ENCODE results near the gene NOSIP. TPM values are rescaled to one million over a fixed set of nuclear protein-coding genes. Genes with fewer than 3 reads are reported as not detected.

The NOSIP gene
- total RNA-seq, 1 donor from 2014 or later, result 62.0 TPM

DNA sequence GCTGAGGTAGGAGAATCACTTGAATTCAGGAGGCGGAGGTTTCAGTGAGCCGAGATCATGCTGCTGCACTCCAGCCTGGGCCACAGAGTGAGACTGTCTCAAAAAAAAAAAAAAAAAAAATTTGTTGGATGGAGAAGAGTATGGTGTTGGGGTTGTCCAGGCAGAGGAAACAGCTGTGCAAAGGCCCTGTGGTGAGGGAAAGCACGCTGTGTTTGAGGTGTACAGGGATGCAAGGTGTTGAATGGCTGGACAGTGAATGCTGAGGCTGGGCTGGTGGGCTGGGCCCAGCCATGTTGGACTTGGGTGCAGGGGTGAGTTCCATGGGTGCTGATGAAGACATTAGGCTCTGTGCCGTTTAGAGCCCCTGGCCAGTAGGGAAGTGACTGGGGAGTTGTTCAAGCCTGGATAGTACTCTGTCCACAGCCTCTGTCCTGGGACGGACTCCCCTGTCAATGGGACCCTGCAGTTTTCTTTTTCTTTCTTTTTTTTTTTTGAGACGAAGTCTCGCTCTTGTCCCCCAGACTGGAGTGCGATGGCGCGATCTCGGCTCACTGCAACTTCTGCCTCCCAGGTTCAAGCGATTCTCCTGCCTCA, 29.2 kb upstream of the NOSIP start:
- peaks cover 8% of the 10 kb centered on the region for H3K36me3 Mint-ChIP-seq
- no peak for DNase-seq (ENCODE audit: extremely low spot score, unreplicated experiment)

DNA sequence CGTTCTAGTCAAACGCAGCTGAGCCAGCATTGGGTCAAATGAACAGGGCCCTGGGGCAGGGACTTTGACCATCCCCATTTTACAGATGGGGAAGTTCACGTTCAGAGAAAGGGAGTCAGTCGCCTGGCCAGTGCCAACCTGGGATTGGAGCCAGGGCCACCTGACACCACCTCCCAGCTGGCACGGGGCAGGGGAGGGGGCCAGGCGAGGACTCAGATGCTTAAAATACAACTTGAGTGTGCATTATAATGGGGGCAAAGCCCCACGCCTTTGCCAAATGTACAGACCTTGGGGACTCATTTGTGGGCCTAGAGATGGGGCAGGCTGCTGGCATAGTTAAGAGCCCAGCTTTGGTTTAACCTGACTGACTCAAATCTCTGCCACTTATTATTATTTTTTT, 25.2 kb upstream of the NOSIP start:
- no peaks in the 10 kb centered on the region for H3K4me1 Mint-ChIP-seq (ENCODE audit: unreplicated experiment)
- H3K27ac Mint-ChIP-seq, result no peak overlapping the region
- DNase-seq (ENCODE audit: extremely low spot score, unreplicated experiment), result no peak
- TF ChIP-seq, protein P1, sequence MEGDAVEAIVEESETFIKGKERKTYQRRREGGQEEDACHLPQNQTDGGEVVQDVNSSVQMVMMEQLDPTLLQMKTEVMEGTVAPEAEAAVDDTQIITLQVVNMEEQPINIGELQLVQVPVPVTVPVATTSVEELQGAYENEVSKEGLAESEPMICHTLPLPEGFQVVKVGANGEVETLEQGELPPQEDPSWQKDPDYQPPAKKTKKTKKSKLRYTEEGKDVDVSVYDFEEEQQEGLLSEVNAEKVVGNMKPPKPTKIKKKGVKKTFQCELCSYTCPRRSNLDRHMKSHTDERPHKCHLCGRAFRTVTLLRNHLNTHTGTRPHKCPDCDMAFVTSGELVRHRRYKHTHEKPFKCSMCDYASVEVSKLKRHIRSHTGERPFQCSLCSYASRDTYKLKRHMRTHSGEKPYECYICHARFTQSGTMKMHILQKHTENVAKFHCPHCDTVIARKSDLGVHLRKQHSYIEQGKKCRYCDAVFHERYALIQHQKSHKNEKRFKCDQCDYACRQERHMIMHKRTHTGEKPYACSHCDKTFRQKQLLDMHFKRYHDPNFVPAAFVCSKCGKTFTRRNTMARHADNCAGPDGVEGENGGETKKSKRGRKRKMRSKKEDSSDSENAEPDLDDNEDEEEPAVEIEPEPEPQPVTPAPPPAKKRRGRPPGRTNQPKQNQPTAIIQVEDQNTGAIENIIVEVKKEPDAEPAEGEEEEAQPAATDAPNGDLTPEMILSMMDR (conservative IDR thresholded peaks at IDR 0.05), result no peak
- H3K4me3 Mint-ChIP-seq, result no peak overlapping the region
- peaks cover 15% of the 10 kb centered on the region for H3K36me3 Mint-ChIP-seq
- no peaks in the 10 kb centered on the region for H3K27me3 Mint-ChIP-seq
- H3K9me3 Mint-ChIP-seq, result no peaks in the 10 kb centered on the region

More for the DNA sequence above, 29.2 kb upstream of the NOSIP start:
- H3K4me1 Mint-ChIP-seq (ENCODE audit: unreplicated experiment), result no peaks in the 10 kb centered on the region
- TF ChIP-seq, protein P1 (conservative IDR thresholded peaks at IDR 0.05), result no peak
- H3K9me3 Mint-ChIP-seq, result no peaks in the 10 kb centered on the region
- H3K4me3 Mint-ChIP-seq, result no peak overlapping the region
- no peaks in the 10 kb centered on the region for H3K27me3 Mint-ChIP-seq
- no peak overlapping the region for H3K27ac Mint-ChIP-seq

DNA sequence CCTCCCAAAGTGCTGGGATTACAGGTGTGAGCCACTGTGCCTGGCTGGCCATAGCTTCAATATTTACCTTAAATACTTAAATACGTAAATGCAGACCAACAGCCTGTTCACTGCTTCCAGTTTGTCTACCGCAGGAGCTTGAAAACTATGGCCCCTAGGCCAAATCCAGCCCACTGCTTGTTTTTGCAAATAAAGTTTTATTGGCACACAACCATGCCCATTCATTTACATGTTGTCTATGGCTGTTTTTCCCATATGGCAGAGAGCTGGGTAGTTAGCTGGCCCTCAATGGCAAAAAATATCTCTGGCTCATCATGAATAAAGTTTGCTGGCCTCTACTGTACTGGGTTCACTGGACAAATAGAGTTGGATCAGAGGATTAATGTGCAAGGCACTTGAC, 22.4 kb upstream of the NOSIP start:
- TF ChIP-seq, protein P1 (conservative IDR thresholded peaks at IDR 0.05), result no peak
- H3K27me3 Mint-ChIP-seq, result no peaks in the 10 kb centered on the region
- no peak overlapping the region for H3K4me3 Mint-ChIP-seq
- H3K36me3 Mint-ChIP-seq, result peaks cover 20% of the 10 kb centered on the region
- no peaks in the 10 kb centered on the region for H3K4me1 Mint-ChIP-seq (ENCODE audit: unreplicated experiment)
- H3K27ac Mint-ChIP-seq, result no peak overlapping the region
- DNase-seq (ENCODE audit: extremely low spot score, unreplicated experiment), result no peak
- no peaks in the 10 kb centered on the region for H3K9me3 Mint-ChIP-seq

DNA sequence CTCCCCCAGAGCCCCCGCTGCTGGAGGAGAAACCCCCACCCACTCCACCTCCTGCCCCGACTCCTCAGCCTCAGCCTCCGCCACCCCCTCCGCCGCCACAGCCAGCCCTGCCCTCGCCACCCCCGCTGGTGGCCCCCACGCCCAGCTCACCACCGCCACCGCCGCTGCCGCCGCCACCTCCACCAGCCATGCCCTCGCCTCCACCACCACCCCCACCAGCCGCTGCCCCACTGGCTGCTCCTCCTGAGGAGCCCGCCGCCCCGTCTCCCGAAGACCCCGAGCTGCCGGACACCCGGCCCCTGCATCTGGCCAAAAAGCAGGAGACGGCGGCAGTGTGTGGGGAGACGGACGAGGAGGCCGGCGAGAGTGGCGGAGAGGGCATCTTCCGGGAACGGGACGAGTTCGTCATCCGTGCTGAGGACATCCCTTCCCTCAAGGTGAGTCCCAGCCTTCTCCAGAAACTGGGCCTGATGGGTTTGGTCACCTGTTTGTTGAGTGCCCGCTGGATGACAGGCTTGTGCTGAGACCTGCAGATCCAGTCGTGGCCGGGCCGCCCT, 21.2 kb upstream of the NOSIP start:
- Mint-ChIP-seq H3K4me1 (ENCODE audit: unreplicated experiment) (no peaks in the 10 kb centered on the region), H3K27me3 (no peaks in the 10 kb centered on the region), H3K36me3 (peaks cover 16% of the 10 kb centered on the region), H3K4me3 (no peak overlapping the region), H3K9me3 (no peaks in the 10 kb centered on the region), H3K27ac (no peak overlapping the region)
- DNase-seq (ENCODE audit: extremely low spot score, unreplicated experiment), result no peak
- TF ChIP-seq, protein P1 (conservative IDR thresholded peaks at IDR 0.05), result no peak

DNA sequence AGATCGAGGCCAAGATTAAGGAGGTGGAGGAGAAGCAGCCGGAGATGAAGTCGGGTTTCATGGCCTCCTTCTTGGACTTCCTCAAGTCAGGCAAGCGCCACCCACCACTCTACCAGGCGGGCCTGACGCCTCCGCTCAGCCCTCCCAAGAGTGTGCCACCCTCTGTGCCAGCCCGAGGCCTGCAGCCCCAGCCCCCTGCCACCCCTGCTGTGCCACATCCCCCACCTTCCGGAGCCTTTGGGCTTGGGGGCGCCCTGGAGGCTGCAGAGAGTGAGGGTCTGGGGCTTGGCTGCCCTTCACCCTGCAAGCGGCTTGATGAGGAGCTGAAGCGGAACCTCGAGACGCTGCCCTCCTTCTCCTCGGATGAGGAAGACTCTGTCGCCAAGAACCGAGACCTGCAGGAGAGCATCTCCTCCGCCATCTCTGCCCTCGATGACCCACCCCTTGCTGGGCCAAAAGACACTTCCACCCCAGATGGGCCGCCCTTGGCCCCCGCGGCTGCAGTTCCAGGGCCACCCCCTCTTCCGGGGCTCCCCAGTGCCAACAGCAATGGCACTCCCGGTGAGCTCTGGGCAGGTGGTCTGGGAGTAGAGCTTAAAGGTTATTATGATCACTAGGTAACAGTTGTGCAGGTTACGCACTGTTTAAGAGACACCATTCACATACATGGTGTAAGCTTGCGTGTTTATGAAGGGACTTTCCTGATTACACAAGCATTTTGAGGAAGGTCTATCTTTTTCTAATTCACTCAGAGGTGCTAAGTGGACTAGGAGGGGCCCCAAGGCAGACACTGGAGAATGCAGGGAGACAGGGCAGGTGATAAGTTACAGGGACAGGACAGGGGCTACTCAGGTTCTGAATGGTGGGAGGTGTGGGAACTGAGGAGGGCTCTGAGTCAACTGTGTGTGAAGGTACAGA, 19.3 kb upstream of the NOSIP start:
- peaks cover 16% of the 10 kb centered on the region for H3K36me3 Mint-ChIP-seq

More for the DNA sequence above, 19.3 kb upstream of the NOSIP start:
- no peaks in the 10 kb centered on the region for H3K4me1 Mint-ChIP-seq (ENCODE audit: unreplicated experiment)
- H3K27me3 Mint-ChIP-seq, result no peaks in the 10 kb centered on the region
- H3K9me3 Mint-ChIP-seq, result no peaks in the 10 kb centered on the region
- no peak for DNase-seq (ENCODE audit: extremely low spot score, unreplicated experiment)
- H3K4me3 Mint-ChIP-seq, result no peak overlapping the region
- TF ChIP-seq, protein P1 (conservative IDR thresholded peaks at IDR 0.05), result no peak
- H3K27ac Mint-ChIP-seq, result peak overlapping the region; percentile 14
